T-helper 17 cell (primary cell): ENCODE measurements around the gene ETV3L. TPM values are rescaled to one million over a fixed set of nuclear protein-coding genes. Genes with fewer than 3 reads are reported as not detected.

Experiments used
- ATAC-seq: fragments of 150-1000 bp; cut with Tn5 transposase; 2 replicates; pipeline ENCODE4 v1.10.0; 2021; ENCODE audit warnings: mild to moderate bottlenecking, moderate library complexity
- DNase-seq, 3 donors: peaks; one replicate each; pipeline versions ENCODE4 v3.0.0 to v3.0.0-alpha.2; 2020 to 2021
- H3K9me3 ChIP-seq: one replicate; pipeline ENCODE4 v1.7.0; 2013; ENCODE audit warnings: low read length, mild to moderate bottlenecking; ENCODE audit not compliant: control insufficient read depth, poor library complexity, severe bottlenecking
- H3K27ac Mint-ChIP-seq: one replicate; pipeline ENCODE4 v1.8.0; 2022; ENCODE audit warnings: mild to moderate bottlenecking, moderate library complexity, mixed read lengths
- H3K27me3 Mint-ChIP-seq: one replicate; pipeline ENCODE4 v1.8.0; 2022; ENCODE audit warnings: mixed read lengths
- H3K36me3 Mint-ChIP-seq: one replicate; pipeline ENCODE4 v1.8.0; 2022; ENCODE audit warnings: low read depth, mixed read lengths
- H3K4me1 Mint-ChIP-seq: one replicate; pipeline ENCODE4 v1.8.0; 2022; ENCODE audit warnings: mild to moderate bottlenecking, mixed read lengths
- H3K4me3 Mint-ChIP-seq: one replicate; pipeline ENCODE4 v1.8.0; 2022; ENCODE audit warnings: mild to moderate bottlenecking, moderate library complexity, mixed read lengths
- total RNA-seq, 4 donors: library from RNA in 2 of 4; stranded (reverse) in 2 of 4; gene quantifications; one replicate each; pipeline ENCODE4 v1.2.3 and lab custom pipeline; 2022 to 2026

Gene ETV3L
- total RNA-seq, 2 donors from 2014 or later, result 0.15 TPM; not detected in 1

DNA sequence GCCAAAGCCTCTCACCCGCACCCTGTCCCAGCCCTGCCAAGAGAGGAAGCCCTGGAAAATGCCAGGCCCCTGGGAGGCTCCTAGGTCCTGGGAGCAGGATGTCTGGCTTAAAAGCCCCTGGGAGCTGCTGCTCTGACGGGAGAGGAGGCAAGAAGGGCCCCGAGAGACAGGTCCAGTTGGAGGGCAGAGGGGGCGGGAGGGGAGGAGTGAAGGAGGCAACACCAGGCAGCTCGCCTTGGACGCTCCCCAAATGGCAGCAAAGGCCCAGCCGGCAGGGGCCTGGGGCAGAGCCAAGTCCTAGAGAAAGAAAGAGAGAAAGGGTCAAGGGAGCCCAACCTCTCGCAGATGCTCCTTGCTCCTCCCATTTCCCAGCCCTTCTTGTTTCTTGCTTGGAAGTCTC, 6.8 kb downstream of the ETV3L start:
- no peaks in the 10 kb centered on the region for H3K9me3 ChIP-seq
- Mint-ChIP-seq H3K27ac (no peak overlapping the region), H3K4me1 (peaks cover 9% of the 10 kb centered on the region), H3K27me3 (peaks cover 8% of the 10 kb centered on the region), H3K4me3 (no peak overlapping the region), H3K36me3 (peaks cover 2% of the 10 kb centered on the region)
- no peak for DNase-seq
- no peak for ATAC-seq

DNA sequence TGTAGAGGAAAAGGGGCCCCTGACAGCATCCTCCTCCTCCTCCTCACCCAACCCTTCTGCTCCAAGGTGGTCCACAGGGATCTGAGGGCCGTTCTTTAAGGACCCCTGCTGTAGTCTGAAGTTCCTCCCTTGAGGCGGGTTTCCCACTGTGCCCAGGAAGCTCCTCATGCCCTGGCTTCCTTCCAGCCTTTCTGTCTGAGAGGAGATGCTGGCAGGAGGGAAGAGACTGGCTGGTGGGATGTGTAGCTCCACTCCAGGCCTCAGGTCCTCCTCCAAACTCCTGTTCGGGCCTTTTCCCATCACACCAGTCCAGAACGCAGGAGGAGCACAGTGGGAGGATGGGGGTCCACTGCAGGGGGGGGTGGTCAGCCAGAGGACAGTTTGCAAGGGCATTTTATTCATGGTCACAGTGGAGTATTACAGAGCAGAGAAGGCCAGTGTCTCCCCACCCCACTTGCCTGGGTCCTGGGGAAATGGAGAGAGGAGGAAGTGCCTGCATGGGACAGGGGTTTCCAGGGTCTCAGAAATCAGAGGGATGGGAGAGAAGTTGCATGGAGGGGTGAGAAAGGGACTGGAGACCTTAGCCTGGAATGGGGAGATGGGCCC, 7.8 kb downstream of the ETV3L start:
- H3K27ac Mint-ChIP-seq, result no peak overlapping the region
- ATAC-seq, result no peak
- peaks cover 5% of the 10 kb centered on the region for H3K4me1 Mint-ChIP-seq
- H3K4me3 Mint-ChIP-seq, result no peak overlapping the region
- H3K27me3 Mint-ChIP-seq, result peaks cover 8% of the 10 kb centered on the region
- peaks cover 2% of the 10 kb centered on the region for H3K36me3 Mint-ChIP-seq
- no peak for DNase-seq
- no peaks in the 10 kb centered on the region for H3K9me3 ChIP-seq

DNA sequence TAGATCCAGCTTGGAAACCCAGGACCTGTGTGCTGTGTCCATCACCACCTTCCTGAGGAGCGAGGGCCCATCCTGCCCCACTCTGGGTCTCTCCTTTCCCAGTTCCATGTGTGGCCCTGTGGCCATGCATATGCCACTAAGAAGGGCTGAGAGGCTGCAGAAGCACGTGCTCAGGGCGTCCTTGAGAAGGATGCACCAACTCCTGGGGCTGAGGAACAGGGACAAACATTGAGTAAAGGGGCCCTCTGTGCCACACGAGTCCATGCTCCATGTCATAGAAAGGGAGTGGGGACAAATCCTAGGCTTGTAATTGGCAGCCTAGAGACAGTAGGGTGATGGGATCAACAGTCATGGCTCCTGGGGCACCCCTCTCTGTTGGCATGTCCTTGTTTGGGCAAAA, 8.4 kb downstream of the ETV3L start:
- no peaks in the 10 kb centered on the region for H3K9me3 ChIP-seq
- peaks cover 2% of the 10 kb centered on the region for H3K36me3 Mint-ChIP-seq
- H3K27me3 Mint-ChIP-seq, result peaks cover 8% of the 10 kb centered on the region
- H3K4me3 Mint-ChIP-seq, result no peak overlapping the region
- DNase-seq, result no peak
- H3K4me1 Mint-ChIP-seq, result peaks cover 5% of the 10 kb centered on the region
- no peak overlapping the region for H3K27ac Mint-ChIP-seq
- ATAC-seq, result no peak

DNA sequence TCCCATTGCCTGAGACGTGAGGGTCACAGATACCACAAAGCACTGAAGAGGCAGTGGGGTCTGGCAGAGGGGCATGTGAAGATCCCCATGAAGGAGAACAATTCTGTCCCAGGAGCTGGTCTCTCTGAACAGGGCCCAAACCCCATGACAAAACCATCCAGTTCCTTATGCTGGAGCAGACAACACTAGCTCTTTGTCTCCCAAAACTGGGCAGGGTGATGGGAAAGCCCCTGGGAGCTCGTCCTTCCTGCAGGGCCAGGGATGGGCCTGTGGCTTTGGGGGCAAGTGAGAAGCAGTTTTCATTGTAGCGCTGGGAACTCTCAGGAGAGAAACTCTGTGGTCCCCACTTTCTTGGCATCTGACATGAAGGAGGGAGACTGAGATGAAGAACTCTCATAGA, 8.8 kb downstream of the ETV3L start:
- Mint-ChIP-seq H3K27ac (no peak overlapping the region), H3K4me3 (no peak overlapping the region), H3K36me3 (no peaks in the 10 kb centered on the region), H3K27me3 (peaks cover 8% of the 10 kb centered on the region), H3K4me1 (peaks cover 2% of the 10 kb centered on the region)
- no peak for DNase-seq
- H3K9me3 ChIP-seq, result no peaks in the 10 kb centered on the region
- ATAC-seq, result no peak

DNA sequence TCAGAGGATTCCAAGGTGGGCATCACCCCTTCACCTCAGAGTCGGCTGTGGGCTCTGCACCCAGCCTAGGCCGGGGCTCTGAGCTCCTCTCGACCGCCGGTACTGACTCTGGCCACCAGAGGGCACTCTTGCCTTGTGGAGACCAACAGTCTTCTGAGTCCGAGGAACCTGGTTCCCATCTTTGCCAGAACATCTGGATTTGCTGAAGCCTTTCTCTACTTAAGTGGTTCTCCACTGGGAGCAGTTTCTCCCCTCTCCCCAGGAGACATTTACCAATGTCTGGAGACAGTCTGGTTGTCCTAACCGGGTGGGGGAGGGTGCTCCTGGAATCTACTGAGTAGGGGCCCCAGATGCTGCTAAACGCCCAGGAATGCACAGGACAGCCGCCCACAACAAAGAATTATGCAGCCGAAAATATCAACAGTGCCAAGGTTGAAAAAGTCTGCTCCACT, 9.4 kb downstream of the ETV3L start:
- Mint-ChIP-seq H3K27me3 (peaks cover 8% of the 10 kb centered on the region), H3K4me3 (no peak overlapping the region), H3K27ac (peak overlapping the region; percentile 29), H3K4me1 (peaks cover 2% of the 10 kb centered on the region), H3K36me3 (no peaks in the 10 kb centered on the region)
- ATAC-seq (peak; percentile 88), DNase-seq (peak; percentile 68 to 90 (median 75))
- H3K9me3 ChIP-seq, result no peaks in the 10 kb centered on the region

DNA sequence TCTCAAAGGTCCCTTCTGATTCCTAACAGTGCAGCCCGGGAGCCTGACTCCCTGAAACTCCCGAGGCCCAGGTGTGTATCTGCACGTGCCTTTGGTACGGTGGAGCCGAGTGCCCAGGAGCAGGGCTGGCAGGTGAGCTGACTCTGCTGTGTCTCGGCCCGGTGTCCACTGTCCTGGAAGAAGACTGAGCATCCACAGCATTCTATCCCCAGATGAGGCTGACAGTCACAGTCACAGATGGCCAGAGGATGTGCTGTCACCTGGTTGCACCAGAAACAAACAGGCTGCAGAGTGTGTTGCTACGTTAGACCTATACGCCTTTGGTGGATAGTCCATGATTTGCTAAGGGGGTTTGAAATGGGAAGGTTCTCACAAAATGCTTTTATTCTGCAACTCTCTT, 9.8 kb downstream of the ETV3L start:
- H3K9me3 ChIP-seq, result no peaks in the 10 kb centered on the region
- H3K36me3 Mint-ChIP-seq, result no peaks in the 10 kb centered on the region
- DNase-seq (no peak), ATAC-seq (no peak)
- H3K27ac Mint-ChIP-seq, result peak overlapping the region; percentile 29
- peaks cover 2% of the 10 kb centered on the region for H3K4me1 Mint-ChIP-seq
- no peak overlapping the region for H3K4me3 Mint-ChIP-seq
- H3K27me3 Mint-ChIP-seq, result peaks cover 8% of the 10 kb centered on the region

DNA sequence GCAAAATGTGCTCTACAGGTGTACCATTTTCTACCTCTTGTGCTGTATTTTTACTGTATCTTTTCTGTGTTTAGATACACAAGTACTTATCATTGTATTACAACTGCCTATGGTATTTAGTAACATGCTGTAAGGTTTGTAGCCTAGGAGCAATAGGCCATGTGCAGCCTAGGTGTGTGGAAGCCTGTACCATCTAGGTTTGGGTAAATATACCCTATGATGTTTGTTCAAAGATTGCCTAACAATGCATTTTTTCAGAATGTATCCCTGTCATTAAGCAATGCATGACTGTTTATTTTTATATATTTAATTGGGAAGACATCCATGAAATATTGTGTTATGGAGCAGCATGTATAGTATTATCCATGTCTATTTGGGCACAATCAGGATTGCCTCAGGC, 11.0 kb downstream of the ETV3L start:
- H3K36me3 Mint-ChIP-seq, result no peaks in the 10 kb centered on the region

DNA sequence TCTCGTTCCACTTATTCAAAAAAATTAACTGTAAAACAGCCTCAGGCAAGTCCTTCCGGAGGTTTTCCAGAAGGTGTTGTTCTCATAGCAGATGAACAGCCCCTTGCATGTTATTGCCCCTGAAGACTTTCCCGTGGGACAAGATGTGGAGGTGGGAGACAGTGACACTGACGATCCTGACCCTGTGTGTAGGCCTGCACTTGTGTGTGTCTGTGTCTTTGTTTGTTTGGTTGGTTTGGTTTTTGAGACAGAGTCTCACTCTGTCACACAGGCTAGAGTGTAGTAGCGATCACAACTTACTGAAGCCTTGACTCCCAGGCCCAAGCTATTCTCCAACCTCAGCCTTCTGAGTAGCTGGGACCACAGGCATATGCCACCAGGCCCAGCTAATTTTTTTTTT, 12.6 kb downstream of the ETV3L start:
- Mint-ChIP-seq H3K4me1 (peaks cover 2% of the 10 kb centered on the region), H3K27me3 (peaks cover 23% of the 10 kb centered on the region), H3K4me3 (no peak overlapping the region), H3K36me3 (peaks cover 2% of the 10 kb centered on the region), H3K27ac (no peak overlapping the region)
- no peaks in the 10 kb centered on the region for H3K9me3 ChIP-seq
- DNase-seq (no peak), ATAC-seq (no peak)

More for the DNA sequence above, 11.0 kb downstream of the ETV3L start:
- peaks cover 2% of the 10 kb centered on the region for H3K4me1 Mint-ChIP-seq
- H3K4me3 Mint-ChIP-seq, result no peak overlapping the region
- ATAC-seq (no peak), DNase-seq (no peak)
- no peaks in the 10 kb centered on the region for H3K9me3 ChIP-seq
- peaks cover 8% of the 10 kb centered on the region for H3K27me3 Mint-ChIP-seq
- no peak overlapping the region for H3K27ac Mint-ChIP-seq

DNA sequence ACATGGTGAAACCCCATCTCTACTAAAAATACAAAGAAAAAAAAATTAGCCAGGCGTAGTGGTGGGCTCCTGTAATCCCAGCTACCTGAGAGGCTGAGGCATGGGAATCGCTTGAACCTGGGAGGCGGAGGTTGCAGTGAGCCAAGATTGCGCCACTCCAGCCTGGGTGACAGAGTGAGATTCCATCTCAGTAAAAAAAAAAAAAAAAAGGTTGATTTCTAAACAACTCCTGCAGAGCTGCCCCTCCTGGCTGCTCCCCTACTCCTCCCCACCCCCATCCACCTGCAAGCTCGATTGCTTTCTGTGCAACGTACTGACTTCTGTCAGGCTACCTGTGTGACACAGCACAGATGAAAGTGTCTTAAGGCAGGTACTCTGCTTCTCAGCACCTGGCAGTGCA, 13.3 kb downstream of the ETV3L start:
- no peak for DNase-seq

DNA sequence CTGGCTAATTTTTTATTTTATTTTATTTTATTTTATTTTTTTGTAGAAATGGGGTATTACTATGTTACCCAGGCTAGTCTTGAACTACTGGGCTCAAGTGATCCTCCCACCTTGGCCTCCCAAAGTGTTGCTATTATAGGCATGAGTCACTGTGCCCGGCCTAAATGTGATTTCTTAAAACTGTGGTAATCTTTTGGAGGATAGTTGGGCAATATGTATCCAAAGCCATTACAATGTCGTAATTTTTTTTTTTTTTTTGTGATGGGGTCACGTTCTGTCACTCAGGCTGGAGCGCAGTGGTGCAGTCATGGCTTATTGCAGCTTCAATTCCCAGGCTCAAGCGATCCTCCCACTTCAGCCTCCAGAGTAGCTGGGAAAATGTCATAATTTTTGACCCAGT, 14.2 kb downstream of the ETV3L start:
- H3K4me1 Mint-ChIP-seq, result peaks cover 2% of the 10 kb centered on the region
- peaks cover 2% of the 10 kb centered on the region for H3K36me3 Mint-ChIP-seq
- H3K9me3 ChIP-seq, result no peaks in the 10 kb centered on the region
- no peak overlapping the region for H3K4me3 Mint-ChIP-seq
- DNase-seq (no peak), ATAC-seq (no peak)
- peaks cover 28% of the 10 kb centered on the region for H3K27me3 Mint-ChIP-seq
- no peak overlapping the region for H3K27ac Mint-ChIP-seq

More for the DNA sequence above, 13.3 kb downstream of the ETV3L start:
- no peak overlapping the region for H3K4me3 Mint-ChIP-seq
- peaks cover 2% of the 10 kb centered on the region for H3K36me3 Mint-ChIP-seq
- peaks cover 2% of the 10 kb centered on the region for H3K4me1 Mint-ChIP-seq
- H3K27ac Mint-ChIP-seq, result no peak overlapping the region
- ATAC-seq, result no peak
- no peaks in the 10 kb centered on the region for H3K9me3 ChIP-seq
- H3K27me3 Mint-ChIP-seq, result peaks cover 23% of the 10 kb centered on the region

DNA sequence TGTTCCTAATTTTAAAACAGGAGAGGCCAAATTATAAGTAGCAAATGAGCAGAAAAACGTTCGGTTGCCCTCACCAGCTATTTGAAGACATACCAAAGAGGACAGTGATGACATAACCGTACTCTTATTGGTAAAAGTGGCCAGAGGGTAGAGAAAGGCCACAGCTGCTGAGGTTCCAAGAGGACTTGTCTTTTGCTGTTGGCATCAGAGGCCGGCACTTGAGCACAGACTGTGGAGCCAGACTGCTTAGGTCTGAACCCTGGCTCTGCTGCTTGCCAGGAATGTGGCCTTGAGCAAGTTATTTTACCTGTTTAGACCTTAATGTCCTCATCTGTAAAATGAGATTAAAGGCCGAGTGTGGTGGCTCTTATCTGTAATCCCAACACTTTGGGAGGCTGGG, 14.9 kb downstream of the ETV3L start:
- Mint-ChIP-seq H3K27ac (no peak overlapping the region), H3K27me3 (peaks cover 23% of the 10 kb centered on the region), H3K4me1 (no peaks in the 10 kb centered on the region), H3K36me3 (peaks cover 2% of the 10 kb centered on the region), H3K4me3 (no peak overlapping the region)
- DNase-seq (no peak), ATAC-seq (no peak)
- H3K9me3 ChIP-seq, result no peaks in the 10 kb centered on the region

DNA sequence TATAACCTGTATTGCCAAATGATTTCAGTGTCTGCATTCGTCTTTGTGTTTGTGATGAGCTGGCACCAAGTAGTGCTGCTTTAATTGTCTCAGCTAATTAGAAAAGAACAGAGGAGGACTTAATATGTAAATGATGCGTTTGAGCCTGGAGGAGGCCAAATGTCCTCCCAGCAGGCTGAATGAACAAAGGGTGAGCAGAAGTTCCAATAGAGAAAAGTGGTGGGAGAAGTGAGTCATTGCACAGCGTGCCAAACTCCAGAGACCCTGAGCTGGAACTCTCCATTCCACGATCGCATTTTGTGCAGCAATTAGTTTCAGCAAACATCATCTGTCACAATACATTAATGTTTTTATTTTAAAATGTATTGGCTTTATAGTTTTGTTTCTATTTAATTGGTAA, 17.9 kb downstream of the ETV3L start:
- no peak overlapping the region for H3K4me3 Mint-ChIP-seq
- H3K27ac Mint-ChIP-seq, result no peak overlapping the region
- peaks cover 2% of the 10 kb centered on the region for H3K36me3 Mint-ChIP-seq
- ATAC-seq (no peak), DNase-seq (no peak)
- no peaks in the 10 kb centered on the region for H3K9me3 ChIP-seq
- peaks cover 47% of the 10 kb centered on the region for H3K27me3 Mint-ChIP-seq
- no peaks in the 10 kb centered on the region for H3K4me1 Mint-ChIP-seq

DNA sequence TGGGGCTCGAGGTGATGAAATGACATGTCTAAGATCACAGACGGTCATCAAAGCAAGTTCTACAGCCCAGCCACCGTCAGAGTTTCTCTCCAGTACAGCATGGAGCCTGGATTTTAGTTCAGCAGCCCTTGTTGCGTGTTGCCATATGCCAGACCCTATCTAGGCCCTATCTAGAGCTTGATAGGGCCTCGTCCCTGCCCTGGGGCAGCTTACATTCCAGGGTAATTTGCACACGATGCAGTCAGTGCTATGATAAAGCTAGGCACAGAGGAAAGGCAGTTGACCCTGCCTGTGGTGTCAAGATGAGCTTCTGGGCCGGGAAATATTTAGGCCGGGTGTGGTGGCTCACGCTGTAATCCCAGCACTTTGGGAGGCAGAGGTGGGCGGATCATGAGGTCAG, 18.9 kb downstream of the ETV3L start:
- peaks cover 2% of the 10 kb centered on the region for H3K36me3 Mint-ChIP-seq
- ATAC-seq, result no peak
- H3K4me3 Mint-ChIP-seq, result no peak overlapping the region
- DNase-seq, result no peak
- H3K27ac Mint-ChIP-seq, result no peak overlapping the region
- no peaks in the 10 kb centered on the region for H3K9me3 ChIP-seq
- H3K4me1 Mint-ChIP-seq, result no peaks in the 10 kb centered on the region
- peaks cover 50% of the 10 kb centered on the region for H3K27me3 Mint-ChIP-seq

DNA sequence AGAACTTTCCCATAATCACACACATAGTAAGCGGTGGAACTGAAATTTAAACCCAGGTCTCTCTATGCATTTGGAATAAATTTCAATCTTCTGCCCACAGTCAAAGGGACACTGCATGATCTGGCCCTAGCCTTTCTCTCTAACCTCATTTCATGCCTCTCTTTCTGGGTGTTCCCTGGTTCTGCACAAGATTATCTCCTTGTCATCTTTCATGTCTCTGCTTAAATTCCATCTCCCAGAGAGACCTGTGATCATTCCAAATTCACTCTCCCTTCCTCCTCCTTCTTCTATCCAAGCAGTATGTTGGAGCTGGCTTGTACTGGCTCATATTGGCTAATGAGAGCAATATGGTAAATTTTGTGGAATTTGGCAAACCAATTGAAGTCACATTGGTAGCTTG, 22.2 kb downstream of the ETV3L start:
- Mint-ChIP-seq H3K27me3 (peaks cover 55% of the 10 kb centered on the region), H3K4me3 (no peak overlapping the region), H3K4me1 (peaks cover 7% of the 10 kb centered on the region), H3K36me3 (peaks cover 6% of the 10 kb centered on the region), H3K27ac (no peak overlapping the region)
- H3K9me3 ChIP-seq, result no peaks in the 10 kb centered on the region
- no peak for ATAC-seq
- no peak for DNase-seq
